Progenitor cell of endocrine pancreas (in vitro differentiated cells): ENCODE data around the gene EBF3. TPM values are rescaled to one million over a fixed set of nuclear protein-coding genes. Genes with fewer than 3 reads are reported as not detected.

Source experiments
- DNase-seq: peaks from one replicate; pipeline ENCODE4 v3.0.0; 2021; ENCODE audit warnings: low spot score; ENCODE audit not compliant: unreplicated experiment
- H3K27ac Mint-ChIP-seq: 2 replicates; pipeline ENCODE4 v1.8.0; 2021; ENCODE audit warnings: mild to moderate bottlenecking, moderate library complexity, mixed read lengths
- H3K27me3 Mint-ChIP-seq: 2 replicates; pipeline ENCODE4 v1.8.0; 2021; ENCODE audit warnings: mixed read lengths
- H3K36me3 Mint-ChIP-seq: 2 replicates; pipeline ENCODE4 v1.8.0; 2022; ENCODE audit warnings: mixed read lengths; ENCODE audit not compliant: insufficient read depth
- H3K4me1 Mint-ChIP-seq: 2 replicates; pipeline ENCODE4 v1.8.0; 2021; ENCODE audit warnings: low read depth, mixed read lengths
- H3K4me3 Mint-ChIP-seq: 2 replicates; pipeline ENCODE4 v1.8.0; 2021; ENCODE audit warnings: low read depth, mild to moderate bottlenecking, moderate library complexity, mixed read lengths
- H3K9me3 Mint-ChIP-seq: 2 replicates; pipeline ENCODE4 v1.8.0; 2021; ENCODE audit warnings: low read depth, mixed read lengths
- total RNA-seq: library from RNA; stranded (reverse); gene quantifications from 2 replicates; pipeline ENCODE4 v1.2.1, GENCODE V29; 2021
- TF ChIP-seq, protein P1 (sequence below): fragments of 200-600 bp; sonication (generic); IDR thresholded peaks from one replicate; pipeline ENCODE4 v1.5.0; 2021; ENCODE audit warnings: antibody characterized with exemption, mild to moderate bottlenecking; ENCODE audit not compliant: unreplicated experiment

The EBF3 gene
- total RNA-seq, 1 donor from 2014 or later: 0.19 TPM

GRCh38 chr10:129836253-129836652 lies 127.8 kb downstream of the EBF3 start:
- H3K27ac Mint-ChIP-seq: no peak overlapping the region
- H3K9me3 Mint-ChIP-seq: no peaks in the 10 kb centered on the region
- TF ChIP-seq, protein P1, sequence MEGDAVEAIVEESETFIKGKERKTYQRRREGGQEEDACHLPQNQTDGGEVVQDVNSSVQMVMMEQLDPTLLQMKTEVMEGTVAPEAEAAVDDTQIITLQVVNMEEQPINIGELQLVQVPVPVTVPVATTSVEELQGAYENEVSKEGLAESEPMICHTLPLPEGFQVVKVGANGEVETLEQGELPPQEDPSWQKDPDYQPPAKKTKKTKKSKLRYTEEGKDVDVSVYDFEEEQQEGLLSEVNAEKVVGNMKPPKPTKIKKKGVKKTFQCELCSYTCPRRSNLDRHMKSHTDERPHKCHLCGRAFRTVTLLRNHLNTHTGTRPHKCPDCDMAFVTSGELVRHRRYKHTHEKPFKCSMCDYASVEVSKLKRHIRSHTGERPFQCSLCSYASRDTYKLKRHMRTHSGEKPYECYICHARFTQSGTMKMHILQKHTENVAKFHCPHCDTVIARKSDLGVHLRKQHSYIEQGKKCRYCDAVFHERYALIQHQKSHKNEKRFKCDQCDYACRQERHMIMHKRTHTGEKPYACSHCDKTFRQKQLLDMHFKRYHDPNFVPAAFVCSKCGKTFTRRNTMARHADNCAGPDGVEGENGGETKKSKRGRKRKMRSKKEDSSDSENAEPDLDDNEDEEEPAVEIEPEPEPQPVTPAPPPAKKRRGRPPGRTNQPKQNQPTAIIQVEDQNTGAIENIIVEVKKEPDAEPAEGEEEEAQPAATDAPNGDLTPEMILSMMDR: no peak
- DNase-seq: no peak
- no peak overlapping the region for H3K4me3 Mint-ChIP-seq
- peaks cover 2% of the 10 kb centered on the region for H3K36me3 Mint-ChIP-seq
- H3K27me3 Mint-ChIP-seq: peaks cover 93% of the 10 kb centered on the region
- peaks cover 8% of the 10 kb centered on the region for H3K4me1 Mint-ChIP-seq

- Mint-ChIP-seq H3K27me3 (peaks cover 85% of the 10 kb centered on the region), H3K4me1 (peaks cover 8% of the 10 kb centered on the region), H3K36me3 (peaks cover 2% of the 10 kb centered on the region), H3K9me3 (no peaks in the 10 kb centered on the region), H3K27ac (no peak overlapping the region), H3K4me3 (no peak overlapping the region)
- no peak for DNase-seq
- TF ChIP-seq, protein P1: no peak
Measured at GRCh38 chr10:129833994-129834739, 129.9 kb downstream of the EBF3 start.

- Mint-ChIP-seq H3K36me3 (peaks cover 2% of the 10 kb centered on the region), H3K4me3 (no peak overlapping the region), H3K9me3 (no peaks in the 10 kb centered on the region), H3K27ac (no peak overlapping the region), H3K4me1 (peaks cover 8% of the 10 kb centered on the region), H3K27me3 (peaks cover 83% of the 10 kb centered on the region)
- TF ChIP-seq, protein P1: no peak
- DNase-seq: no peak
Measured at GRCh38 chr10:129833468-129833950, 130.6 kb downstream of the EBF3 start.

- peaks cover 2% of the 10 kb centered on the region for H3K36me3 Mint-ChIP-seq
- H3K9me3 Mint-ChIP-seq: no peaks in the 10 kb centered on the region
- peaks cover 8% of the 10 kb centered on the region for H3K4me1 Mint-ChIP-seq
- H3K27ac Mint-ChIP-seq: no peak overlapping the region
- no peak overlapping the region for H3K4me3 Mint-ChIP-seq
- peaks cover 87% of the 10 kb centered on the region for H3K27me3 Mint-ChIP-seq
- TF ChIP-seq, protein P1: no peak
- DNase-seq: no peak
Measured at GRCh38 chr10:129832573-129833467, 131.3 kb downstream of the EBF3 start.

- peaks cover 89% of the 10 kb centered on the region for H3K27me3 Mint-ChIP-seq
- H3K27ac Mint-ChIP-seq: no peak overlapping the region
- H3K36me3 Mint-ChIP-seq: no peaks in the 10 kb centered on the region
- no peak overlapping the region for H3K4me3 Mint-ChIP-seq
- no peak for DNase-seq
- H3K9me3 Mint-ChIP-seq: no peaks in the 10 kb centered on the region
- TF ChIP-seq, protein P1: no peak
- peaks cover 8% of the 10 kb centered on the region for H3K4me1 Mint-ChIP-seq
Measured at GRCh38 chr10:129831150-129831549, 132.9 kb downstream of the EBF3 start.
